HG03108 (cell line): ENCODE data around the gene KMT2E.

Source experiments
- ATAC-seq: cut with Tn5 transposase; IDR thresholded peaks from one replicate; pipeline ENCODE4 v1.9.1; 2021; ENCODE audit warnings: moderate library complexity; ENCODE audit not compliant: unreplicated experiment

The KMT2E gene

DNA sequence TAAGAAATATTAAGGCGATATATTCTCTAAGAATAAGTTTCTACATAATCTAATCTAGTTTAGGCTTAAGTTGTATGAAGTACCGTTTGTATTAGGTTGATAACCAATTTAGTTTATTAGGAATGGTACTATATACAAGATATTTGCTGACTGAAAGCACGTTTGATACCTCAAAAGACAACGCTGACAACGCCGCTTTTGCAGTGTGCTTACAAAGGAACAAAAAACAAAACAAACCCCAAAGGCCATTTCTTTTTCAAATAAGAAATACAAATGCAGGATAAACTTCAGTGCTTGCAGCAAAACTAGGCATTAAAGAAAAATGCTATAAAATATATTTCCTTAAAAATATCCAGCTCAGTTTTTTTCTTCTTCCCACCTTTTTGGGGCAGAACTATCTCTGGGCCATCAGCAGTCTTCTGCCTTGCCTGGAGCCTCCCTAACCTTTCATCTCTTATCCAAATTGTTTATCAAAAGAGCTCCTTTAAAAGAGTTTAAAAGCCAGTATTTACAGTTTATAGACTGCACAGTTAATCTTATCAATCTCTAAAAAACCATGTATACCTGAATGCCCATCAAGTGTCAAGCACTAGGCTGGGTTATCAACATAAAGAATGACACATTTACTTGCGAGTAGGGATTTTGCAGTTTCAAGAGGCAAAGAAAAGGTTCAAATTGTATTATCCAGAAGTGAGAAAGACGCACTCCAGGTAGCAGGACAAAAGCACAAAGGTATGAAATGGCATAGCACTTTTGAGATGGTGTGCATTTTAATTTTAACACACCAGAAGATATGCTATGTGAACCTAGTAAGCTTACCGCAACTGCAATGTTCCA, 4.1 kb upstream of the KMT2E start:
- no peak for ATAC-seq

DNA sequence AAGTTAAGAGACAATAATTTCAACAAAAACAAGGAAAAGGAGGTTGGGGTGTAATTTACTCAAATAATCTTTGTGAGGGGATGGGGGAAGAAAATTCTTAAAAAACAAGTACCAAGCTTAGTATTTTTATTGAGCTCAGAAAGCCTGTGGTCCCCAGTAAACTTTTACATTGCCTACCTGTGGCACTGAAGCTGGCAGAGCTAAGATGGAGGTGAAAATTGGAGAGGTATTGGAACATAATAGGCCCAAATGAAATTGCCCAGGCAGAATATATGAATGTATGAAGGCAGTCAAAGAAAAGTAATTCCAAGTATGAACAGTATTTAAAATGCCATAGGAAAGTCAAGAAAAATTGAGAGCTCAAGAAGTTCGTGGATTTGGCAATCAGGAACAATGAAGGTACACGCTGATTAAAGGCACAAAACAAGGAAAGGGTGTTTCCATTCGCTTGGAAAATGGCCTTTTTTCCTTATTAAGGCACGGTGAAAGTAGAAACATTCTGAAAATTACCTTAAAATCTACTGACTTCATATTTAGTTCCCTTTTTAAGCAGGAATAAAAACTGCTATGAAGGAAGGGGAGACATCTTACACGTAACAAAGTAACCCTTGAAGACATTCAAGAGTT, 3.4 kb upstream of the KMT2E start:
- ATAC-seq, result no peak

GRCh38 chr7:105011141-105011830, 2.7 kb upstream of the KMT2E start:
- no peak for ATAC-seq

- no peak for ATAC-seq
Observed at GRCh38 chr7:105011831-105012502, 2.0 kb upstream of the KMT2E start.

- ATAC-seq, result peak; percentile 66
Observed at GRCh38 chr7:105012503-105013220, 1.3 kb upstream of the KMT2E start.

- ATAC-seq, result peak; percentile 29
Observed at GRCh38 chr7:105013221-105013815, 687 bp upstream of the KMT2E start.

GRCh38 chr7:105014693-105015389, 836 bp downstream of the KMT2E start:
- no peak for ATAC-seq

DNA sequence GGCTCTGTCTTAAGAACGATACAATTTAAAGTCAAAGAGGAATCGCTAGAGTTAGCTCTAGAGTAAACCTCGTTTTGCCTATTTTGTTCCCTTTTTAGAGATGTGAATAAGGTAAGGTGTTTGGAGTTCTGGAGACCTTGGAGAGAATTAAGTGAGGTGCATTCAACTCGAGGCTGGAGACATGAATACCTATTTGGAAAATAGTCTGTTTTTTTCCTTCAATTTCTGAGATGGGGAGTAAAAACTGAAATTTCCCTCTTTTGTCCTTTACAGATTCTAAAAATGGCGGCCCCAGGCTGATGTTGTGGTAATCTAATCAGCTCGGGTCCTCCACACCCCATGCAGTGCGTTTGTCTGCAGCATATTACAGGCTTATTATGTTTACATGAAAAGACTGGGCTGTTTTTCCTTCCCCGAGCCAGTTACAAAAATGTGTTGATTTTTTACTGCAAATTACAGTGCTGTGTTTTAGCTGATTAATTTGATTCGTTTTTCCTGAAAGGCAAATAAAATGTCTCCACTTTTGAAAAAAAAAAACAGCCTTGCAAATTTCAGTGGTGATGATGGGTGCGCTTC, 1.5 kb downstream of the KMT2E start:
- no peak for ATAC-seq

GRCh38 chr7:105016068-105016708, 2.2 kb downstream of the KMT2E start:
- ATAC-seq, result no peak

DNA sequence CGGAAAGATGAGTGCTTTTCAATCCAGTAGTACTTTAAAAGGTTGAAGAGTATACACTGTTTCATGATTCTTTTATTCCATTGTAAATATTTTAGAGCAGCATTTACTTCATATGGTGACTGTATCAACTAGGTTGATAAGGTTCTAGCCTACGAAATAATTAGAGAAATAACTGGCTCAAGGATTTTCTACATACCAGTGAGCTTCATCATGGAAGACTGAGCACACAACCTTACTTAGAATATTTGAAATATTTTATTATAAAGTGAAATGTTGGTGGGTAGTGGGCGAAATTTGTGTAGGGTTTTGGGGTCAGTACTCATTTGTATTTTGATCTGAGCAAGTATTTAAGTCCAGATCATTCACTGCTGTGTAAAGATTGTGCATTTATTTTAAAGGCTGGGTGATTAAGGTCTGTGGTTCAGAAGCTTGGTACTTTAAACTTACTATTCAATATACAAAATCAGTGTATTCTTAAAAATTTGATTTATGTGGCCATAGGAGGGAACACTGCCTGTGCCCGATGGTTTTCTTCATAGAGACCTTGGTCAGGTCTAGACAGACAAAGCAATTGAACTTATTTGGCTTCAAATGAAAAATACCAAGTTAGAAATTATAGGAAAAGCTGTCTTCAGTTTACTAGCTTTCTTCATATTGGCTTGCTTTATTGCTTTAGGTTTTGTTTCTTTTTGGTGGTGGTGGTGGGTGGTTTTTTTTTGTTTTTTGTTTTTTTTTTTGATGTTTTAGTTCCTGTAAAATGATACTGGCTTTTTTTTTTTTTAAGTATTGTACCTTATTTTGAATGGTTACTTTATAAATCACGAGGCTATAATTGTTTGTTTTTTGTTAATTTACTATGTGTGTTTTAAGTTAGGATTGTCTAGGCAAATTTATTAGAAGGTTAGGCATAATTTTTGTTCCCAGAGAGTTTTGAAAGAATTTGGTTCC, 3.0 kb downstream of the KMT2E start:
- ATAC-seq, result no peak

DNA sequence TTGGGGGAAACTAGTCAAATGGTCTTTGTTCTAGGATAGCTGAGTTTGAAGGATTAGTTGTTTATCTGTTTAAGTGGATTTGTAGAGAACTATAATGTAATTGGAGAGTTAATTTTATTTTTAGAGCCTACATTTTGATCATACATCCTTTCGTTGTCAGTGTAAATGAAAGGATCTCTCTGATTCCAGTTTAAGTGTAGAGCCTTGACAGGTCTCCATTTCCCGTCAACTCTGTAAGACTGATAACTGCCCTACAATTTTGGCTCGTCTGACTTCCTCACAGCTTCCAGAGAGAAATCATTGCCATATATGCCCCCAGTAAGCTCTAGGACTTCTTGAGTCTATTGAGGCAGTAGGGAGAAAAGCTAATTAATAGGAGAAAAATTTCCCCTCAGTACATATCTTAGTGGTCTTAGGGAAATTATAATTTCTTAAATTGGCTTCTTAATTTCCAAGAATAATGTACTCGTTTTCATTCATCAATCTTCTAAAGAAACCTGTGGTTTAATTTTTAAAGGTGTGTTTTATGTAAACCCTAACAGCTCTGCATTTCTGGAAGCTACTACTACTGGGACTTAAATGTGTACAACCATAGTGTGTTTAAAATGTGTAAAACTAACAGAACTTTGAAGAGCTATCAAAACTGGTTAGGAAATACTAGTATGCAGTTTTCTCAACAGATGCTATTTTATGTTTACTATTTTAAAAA, 3.8 kb downstream of the KMT2E start:
- ATAC-seq, result no peak

GRCh38 chr7:105019269-105019668, 5.3 kb downstream of the KMT2E start:
- ATAC-seq, result no peak

- ATAC-seq, result no peak
Observed at GRCh38 chr7:105020926-105021325, 6.9 kb downstream of the KMT2E start.

DNA sequence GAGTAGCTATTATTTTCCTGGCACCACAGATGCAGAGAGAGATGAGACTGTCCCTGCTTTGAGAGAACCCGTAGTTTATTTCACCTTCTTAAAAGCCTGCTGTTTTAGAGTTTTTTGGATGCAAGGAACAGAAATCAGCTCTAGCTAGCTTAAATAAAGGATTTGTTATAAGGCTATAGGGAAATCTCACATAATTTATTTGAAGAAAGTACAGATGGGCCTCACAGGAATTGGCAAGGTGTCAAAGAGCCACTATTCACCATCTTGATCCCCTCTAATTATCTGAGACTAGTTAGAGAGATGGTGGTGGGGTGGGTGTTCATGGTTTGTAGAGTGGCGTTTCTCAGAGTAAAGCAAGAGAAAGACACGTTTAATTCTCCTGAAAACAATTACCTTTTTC, 7.3 kb downstream of the KMT2E start:
- ATAC-seq, result no peak

GRCh38 chr7:105021967-105022366, 8.0 kb downstream of the KMT2E start:
- no peak for ATAC-seq

- ATAC-seq, result no peak
Observed at GRCh38 chr7:105022458-105022857, 8.5 kb downstream of the KMT2E start.

GRCh38 chr7:105024734-105025133, 10.7 kb downstream of the KMT2E start:
- ATAC-seq, result no peak
